ENCODE data around the gene CER1. TPM values are rescaled to one million over a fixed set of nuclear protein-coding genes. Genes with fewer than 3 reads are reported as not detected.

Gene CER1
- polyA plus RNA-seq, 1 donor from 2014 or later, result not detected

- H3K9me3 ChIP-seq (ENCODE audit: low read length), result no peaks in the 10 kb centered on the region
- H4K20me1 ChIP-seq (ENCODE audit: insufficient read depth), result no peaks in the 10 kb centered on the region
- H3K9me2 ChIP-seq (ENCODE audit: insufficient read depth, low read length), result no peaks in the 10 kb centered on the region
- no peak overlapping the region for H3K4me3 ChIP-seq (ENCODE audit: low read length)
- H3F3A ChIP-seq (ENCODE audit: insufficient read depth, low read length, poor library complexity, severe bottlenecking), result no peaks in the 10 kb centered on the region
- no peaks in the 10 kb centered on the region for H3K79me2 ChIP-seq (replicated peaks; ENCODE audit: insufficient read depth, low read length)
- H2AFZ ChIP-seq (ENCODE audit: low read depth, low read length), result no peak overlapping the region
- H3K27me3 ChIP-seq (ENCODE audit: insufficient read depth, low read depth, low read length), result no peaks in the 10 kb centered on the region
- TF ChIP-seq MXI1 (conservative IDR thresholded peaks at IDR 0.05; ENCODE audit: poor library complexity, severe bottlenecking) (no peak), REST (IDR thresholded peaks at IDR 0.05; ENCODE audit: borderline replicate concordance) (no peak), TAF1 (IDR thresholded peaks at IDR 0.05; ENCODE audit: low read depth) (no peak), SMC3 (conservative IDR thresholded peaks at IDR 0.05; ENCODE audit: poor library complexity) (no peak), CTCF (IDR thresholded peaks at IDR 0.05; ENCODE audit: poor library complexity, severe bottlenecking) (no peak), EP300 (conservative IDR thresholded peaks at IDR 0.05; ENCODE audit: poor library complexity, severe bottlenecking) (no peak), EZH2 (IDR thresholded peaks at IDR 0.05; ENCODE audit: borderline replicate concordance, insufficient read depth, low read length, poor library complexity, severe bottlenecking) (no peak), RAD21 (conservative IDR thresholded peaks at IDR 0.05) (no peak), POLR2AphosphoS5 (IDR thresholded peaks at IDR 0.05) (no peak)
- H3K4me2 ChIP-seq (ENCODE audit: low read length), result no peak overlapping the region
- no peaks in the 10 kb centered on the region for H3K36me3 ChIP-seq (ENCODE audit: insufficient read depth, low read length)
- no peak overlapping the region for H3K27ac ChIP-seq (ENCODE audit: low read length)
- H3K9ac ChIP-seq (ENCODE audit: low read length), result no peak overlapping the region
Measured at GRCh38 chr9:14749741-14750211, 27.2 kb upstream of the CER1 start.

GRCh38 chr9:14748373-14748772 is 25.8 kb upstream of the CER1 start:
- Histone ChIP-seq H3K9ac (ENCODE audit: low read length) (no peak overlapping the region), H3K27ac (ENCODE audit: low read length) (no peak overlapping the region), H3K4me2 (ENCODE audit: low read length) (no peak overlapping the region), H3K4me3 (ENCODE audit: low read length) (no peak overlapping the region), H3F3A (ENCODE audit: insufficient read depth, low read length, poor library complexity, severe bottlenecking) (no peaks in the 10 kb centered on the region), H3K27me3 (ENCODE audit: insufficient read depth, low read depth, low read length) (no peaks in the 10 kb centered on the region), H3K79me2 (replicated peaks; ENCODE audit: insufficient read depth, low read length) (no peaks in the 10 kb centered on the region), H2AFZ (ENCODE audit: low read depth, low read length) (no peak overlapping the region), H3K9me3 (ENCODE audit: low read length) (no peaks in the 10 kb centered on the region), H3K9me2 (ENCODE audit: insufficient read depth, low read length) (no peaks in the 10 kb centered on the region), H4K20me1 (ENCODE audit: insufficient read depth) (no peaks in the 10 kb centered on the region), H3K36me3 (ENCODE audit: insufficient read depth, low read length) (no peaks in the 10 kb centered on the region)
- TF ChIP-seq SMC3 (conservative IDR thresholded peaks at IDR 0.05; ENCODE audit: poor library complexity) (no peak), EZH2 (IDR thresholded peaks at IDR 0.05; ENCODE audit: borderline replicate concordance, insufficient read depth, low read length, poor library complexity, severe bottlenecking) (no peak), TAF1 (IDR thresholded peaks at IDR 0.05; ENCODE audit: low read depth) (no peak), RAD21 (conservative IDR thresholded peaks at IDR 0.05) (no peak), REST (IDR thresholded peaks at IDR 0.05; ENCODE audit: borderline replicate concordance) (no peak), CTCF (IDR thresholded peaks at IDR 0.05; ENCODE audit: poor library complexity, severe bottlenecking) (no peak), POLR2AphosphoS5 (IDR thresholded peaks at IDR 0.05) (no peak), MXI1 (conservative IDR thresholded peaks at IDR 0.05; ENCODE audit: poor library complexity, severe bottlenecking) (no peak), EP300 (conservative IDR thresholded peaks at IDR 0.05; ENCODE audit: poor library complexity, severe bottlenecking) (no peak)
